Osteoblast (primary cell): ENCODE results near the gene VASH2. TPM values are rescaled to one million over a fixed set of nuclear protein-coding genes. Genes with fewer than 3 reads are reported as not detected.

Experiments
- DNase-seq: peaks from one replicate; pipeline ENCODE4 v3.0.0; 2011; ENCODE audit warnings: low spot score, mixed read lengths; ENCODE audit not compliant: insufficient read length; ENCODE audit errors: missing footprints
- H2AFZ ChIP-seq: 2 replicates; pipeline ENCODE4 v1.6.0; 2011; ENCODE audit warnings: mild to moderate bottlenecking, low read length
- H3K27ac ChIP-seq: 2 replicates; pipeline ENCODE4 v1.5.1; 2011; ENCODE audit warnings: mild to moderate bottlenecking, low read depth, low read length, moderate library complexity
- H3K27me3 ChIP-seq: 2 replicates; pipeline ENCODE4 v1.6.0; 2012; ENCODE audit warnings: mild to moderate bottlenecking, control low read depth, inconsistent platforms, low read length, moderate library complexity; ENCODE audit not compliant: insufficient read depth
- H3K36me3 ChIP-seq: 2 replicates; pipeline ENCODE4 v1.5.1; 2011; ENCODE audit warnings: mild to moderate bottlenecking, low read length, control low read depth, moderate library complexity; ENCODE audit not compliant: insufficient read depth
- H3K4me1 ChIP-seq: 2 replicates; pipeline ENCODE4 v1.5.1; 2011; ENCODE audit warnings: mild to moderate bottlenecking, low read length, control low read depth, moderate library complexity; ENCODE audit not compliant: insufficient read depth
- H3K4me2 ChIP-seq: 2 replicates; pipeline ENCODE4 v1.6.0; 2011; ENCODE audit warnings: mild to moderate bottlenecking, low read length; ENCODE audit not compliant: insufficient read depth
- H3K4me3 ChIP-seq: fragments of 200-600 bp; sonication (generic); 3 replicates; pipeline ENCODE4 v1.5.1; 2012; ENCODE audit warnings: mild to moderate bottlenecking, low read length, inconsistent platforms; ENCODE audit not compliant: insufficient read depth
- H3K79me2 ChIP-seq: 2 replicates; pipeline ENCODE4 v1.6.0; 2012; ENCODE audit warnings: mild to moderate bottlenecking, low read length, control low read depth, inconsistent platforms; ENCODE audit not compliant: insufficient read depth
- H3K9me3 ChIP-seq: 2 replicates; pipeline ENCODE4 v1.5.1; 2011; ENCODE audit warnings: low read depth, low read length, control low read depth
- H4K20me1 ChIP-seq: 2 replicates; pipeline ENCODE4 v1.6.0; 2012; ENCODE audit warnings: mild to moderate bottlenecking, low read length, control low read depth; ENCODE audit not compliant: insufficient read depth
- total RNA-seq: library from RNA; depleted of rRNA; stranded (reverse); fragments of >200 nt; gene quantifications from 2 replicates; pipeline ENCODE4 v1.2.3, GENCODE V29; 2012
- TF ChIP-seq, protein P1 (sequence below): IDR thresholded peaks from 2 replicates; pipeline ENCODE4 v1.5.1; 2011; ENCODE audit warnings: mild to moderate bottlenecking, low read depth, low read length, moderate library complexity; ENCODE audit errors: extremely low read depth

VASH2 gene
- total RNA-seq, 1 donor: 1.1 TPM

DNA sequence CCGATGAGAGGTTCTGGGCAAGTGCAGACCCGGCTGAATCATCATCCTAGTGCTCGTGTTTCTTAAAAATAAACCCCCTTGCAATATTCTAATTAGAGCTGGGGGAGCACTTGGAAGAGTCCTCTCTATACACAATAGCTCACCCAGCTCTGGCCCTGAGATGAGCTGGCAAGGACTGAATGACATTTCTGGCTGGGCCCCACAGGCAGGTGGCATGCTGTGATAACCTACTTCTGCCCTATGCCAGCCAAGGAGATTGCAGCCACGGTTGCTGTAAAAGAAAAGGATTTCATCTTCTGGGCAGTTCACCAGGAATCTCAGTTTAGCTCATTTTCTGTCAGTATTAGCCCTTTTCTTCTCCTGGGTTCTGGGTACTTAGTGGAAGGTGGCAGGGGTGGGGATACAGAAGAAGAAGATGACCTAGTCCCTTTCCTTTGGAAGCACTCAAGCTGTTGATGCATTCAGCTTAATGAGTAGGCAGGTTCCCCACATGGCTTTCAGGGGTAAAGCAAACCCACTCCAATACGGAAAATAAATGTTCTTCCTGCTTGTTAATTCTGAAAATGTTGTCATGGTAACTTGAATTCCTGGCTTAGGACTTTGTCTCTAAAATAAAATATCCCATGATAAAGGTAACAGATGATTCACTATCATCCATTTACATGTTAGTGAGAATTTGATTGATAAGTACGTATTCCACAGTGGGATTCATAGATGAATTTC is 32.2 kb downstream of the VASH2 start:
- no peak for DNase-seq
- no peak overlapping the region for H3K4me3 ChIP-seq
- no peak overlapping the region for H3K4me2 ChIP-seq
- no peaks in the 10 kb centered on the region for H4K20me1 ChIP-seq
- no peaks in the 10 kb centered on the region for H3K79me2 ChIP-seq
- peaks cover 3% of the 10 kb centered on the region for H3K4me1 ChIP-seq
- H3K36me3 ChIP-seq: no peaks in the 10 kb centered on the region
- H3K9me3 ChIP-seq: no peaks in the 10 kb centered on the region
- no peak overlapping the region for H3K27ac ChIP-seq
- TF ChIP-seq, protein P1, sequence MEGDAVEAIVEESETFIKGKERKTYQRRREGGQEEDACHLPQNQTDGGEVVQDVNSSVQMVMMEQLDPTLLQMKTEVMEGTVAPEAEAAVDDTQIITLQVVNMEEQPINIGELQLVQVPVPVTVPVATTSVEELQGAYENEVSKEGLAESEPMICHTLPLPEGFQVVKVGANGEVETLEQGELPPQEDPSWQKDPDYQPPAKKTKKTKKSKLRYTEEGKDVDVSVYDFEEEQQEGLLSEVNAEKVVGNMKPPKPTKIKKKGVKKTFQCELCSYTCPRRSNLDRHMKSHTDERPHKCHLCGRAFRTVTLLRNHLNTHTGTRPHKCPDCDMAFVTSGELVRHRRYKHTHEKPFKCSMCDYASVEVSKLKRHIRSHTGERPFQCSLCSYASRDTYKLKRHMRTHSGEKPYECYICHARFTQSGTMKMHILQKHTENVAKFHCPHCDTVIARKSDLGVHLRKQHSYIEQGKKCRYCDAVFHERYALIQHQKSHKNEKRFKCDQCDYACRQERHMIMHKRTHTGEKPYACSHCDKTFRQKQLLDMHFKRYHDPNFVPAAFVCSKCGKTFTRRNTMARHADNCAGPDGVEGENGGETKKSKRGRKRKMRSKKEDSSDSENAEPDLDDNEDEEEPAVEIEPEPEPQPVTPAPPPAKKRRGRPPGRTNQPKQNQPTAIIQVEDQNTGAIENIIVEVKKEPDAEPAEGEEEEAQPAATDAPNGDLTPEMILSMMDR: no peak
- H2AFZ ChIP-seq: no peak overlapping the region
- no peaks in the 10 kb centered on the region for H3K27me3 ChIP-seq

DNA sequence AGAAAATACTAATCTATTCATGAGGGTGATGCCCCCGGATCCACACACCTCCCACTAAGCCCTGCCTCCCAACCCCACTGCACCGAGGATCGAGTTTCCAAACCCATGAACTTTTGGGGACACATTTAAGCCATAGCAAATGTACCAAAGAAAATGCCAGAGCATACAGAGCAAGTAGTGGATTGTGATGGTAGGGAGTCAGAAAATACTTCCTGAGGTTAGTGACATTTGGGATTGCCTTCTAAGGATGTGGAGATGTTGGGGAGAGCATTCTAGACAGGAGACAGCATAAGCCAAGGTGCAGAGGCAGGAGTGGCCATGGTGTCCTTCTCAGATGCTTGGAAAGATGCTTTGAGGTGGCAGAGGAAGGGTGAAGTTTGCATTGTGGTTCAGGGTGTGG is 33.1 kb downstream of the VASH2 start:
- TF ChIP-seq, protein P1: no peak
- Histone ChIP-seq H3K4me1 (peaks cover 11% of the 10 kb centered on the region), H3K36me3 (no peaks in the 10 kb centered on the region), H2AFZ (no peak overlapping the region), H3K27me3 (no peaks in the 10 kb centered on the region), H3K9me3 (no peaks in the 10 kb centered on the region), H3K27ac (no peak overlapping the region), H3K79me2 (no peaks in the 10 kb centered on the region), H3K4me3 (no peak overlapping the region), H3K4me2 (no peak overlapping the region), H4K20me1 (no peaks in the 10 kb centered on the region)
- no peak for DNase-seq

DNA sequence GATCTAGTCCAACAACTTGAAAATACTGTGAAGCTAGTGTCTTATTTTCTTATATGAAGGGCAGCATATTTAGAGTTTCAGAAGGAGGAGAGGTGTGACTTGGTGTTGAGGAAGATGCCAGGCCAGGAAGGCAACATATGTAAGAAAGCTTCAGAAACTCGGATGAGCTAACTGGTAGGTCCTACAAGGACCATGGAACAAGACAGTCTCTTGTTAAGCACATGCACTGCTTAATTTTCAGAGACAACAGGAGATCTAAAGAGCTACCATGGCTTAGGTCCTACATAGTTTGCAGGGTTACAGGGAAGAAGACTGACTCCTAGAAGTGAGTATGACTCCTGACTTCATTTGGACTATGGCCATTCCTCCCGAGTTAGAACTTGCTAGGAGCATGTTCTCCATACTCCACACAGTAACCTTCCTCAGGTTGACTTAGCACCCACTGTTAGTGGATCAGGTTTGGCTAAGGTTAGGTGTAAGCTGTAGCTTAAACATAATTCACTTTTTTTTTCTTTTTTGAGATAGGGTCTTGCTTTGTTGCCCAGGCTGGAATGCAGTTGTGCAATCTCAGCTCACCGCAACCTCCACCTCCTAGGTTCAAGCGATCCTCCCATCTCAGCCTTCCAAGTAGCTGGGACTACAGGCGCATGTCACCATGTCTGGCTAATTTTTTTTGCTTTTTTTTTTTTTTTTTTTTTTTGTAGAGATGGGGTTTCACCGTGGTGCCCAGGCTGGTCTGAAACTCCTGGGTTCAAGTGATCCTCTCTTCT is 34.4 kb downstream of the VASH2 start:
- Histone ChIP-seq H3K79me2 (no peaks in the 10 kb centered on the region), H3K4me1 (peaks cover 11% of the 10 kb centered on the region), H4K20me1 (no peaks in the 10 kb centered on the region), H3K27me3 (no peaks in the 10 kb centered on the region), H3K36me3 (peaks cover 5% of the 10 kb centered on the region), H2AFZ (no peak overlapping the region), H3K9me3 (no peaks in the 10 kb centered on the region), H3K4me2 (no peak overlapping the region), H3K4me3 (no peak overlapping the region), H3K27ac (no peak overlapping the region)
- TF ChIP-seq, protein P1: no peak
- DNase-seq: no peak

DNA sequence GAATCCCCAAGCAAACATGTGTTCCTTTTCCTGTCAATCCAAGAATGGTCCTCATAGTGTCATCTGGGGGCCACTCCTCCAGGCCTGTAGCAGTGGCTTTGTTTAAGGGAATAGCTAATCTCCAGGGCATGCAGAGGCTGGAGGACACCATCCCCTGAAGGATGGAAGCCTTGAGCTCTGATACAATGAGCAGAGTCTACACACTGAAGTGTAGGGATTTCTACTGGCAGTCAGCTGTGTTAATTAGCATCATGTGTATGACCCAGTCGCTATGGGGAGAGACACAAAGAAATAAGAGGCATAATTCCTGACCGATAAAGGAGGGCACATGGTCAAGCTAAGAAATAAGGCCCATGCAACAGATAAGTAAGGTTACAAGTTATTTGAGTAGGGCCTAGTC is 36.2 kb downstream of the VASH2 start:
- Histone ChIP-seq H3K27me3 (no peaks in the 10 kb centered on the region), H3K9me3 (no peaks in the 10 kb centered on the region), H3K4me1 (peaks cover 7% of the 10 kb centered on the region), H3K79me2 (no peaks in the 10 kb centered on the region), H3K36me3 (peaks cover 7% of the 10 kb centered on the region), H3K4me3 (no peak overlapping the region), H2AFZ (no peak overlapping the region), H4K20me1 (no peaks in the 10 kb centered on the region), H3K27ac (no peak overlapping the region), H3K4me2 (no peak overlapping the region)
- DNase-seq: no peak
- TF ChIP-seq, protein P1: no peak
